Kidney (tissue), 14 donors: ENCODE results near the gene RAPGEF1. TPM values are rescaled to one million over a fixed set of nuclear protein-coding genes. Genes with fewer than 3 reads are reported as not detected.
"Not testable (repeated sequence)": the region's sequence is repeated elsewhere in the genome, so short reads cannot be mapped to it uniquely, and the experiment has no call there.

Experiments
- DNase-seq, 5 donors: peaks; one replicate each; pipeline ENCODE4 v3.0.0-alpha.2; 2013 to 2020
- FAIRE-seq: peaks from 2 replicates; lab custom pipeline; 2012; peaks lifted over from hg19 to GRCh38; lab: Jason Lieb, UNC
- H3K27ac ChIP-seq, 2 donors: one replicate each; pipeline ENCODE4 v1.7.0; 2013; ENCODE audit warnings: low read depth in 2 of 2, low read length in 2 of 2, inconsistent platforms in 1 of 2
- H3K27me3 ChIP-seq: one replicate; pipeline ENCODE4 v1.7.1; 2013; ENCODE audit warnings: low read length, inconsistent platforms; ENCODE audit not compliant: control insufficient read depth, insufficient read depth
- H3K36me3 ChIP-seq, 3 donors: one replicate each; pipeline versions ENCODE4 v1.7.0 to v1.7.1; 2013; ENCODE audit warnings: low read length in 3 of 3, control low read depth in 1 of 3, inconsistent platforms in 1 of 3; ENCODE audit not compliant: insufficient read depth in 3 of 3, control insufficient read depth in 2 of 3
- H3K4me1 ChIP-seq, 3 donors: one replicate each; pipeline versions ENCODE4 v1.7.0 to v1.7.1; 2013; ENCODE audit warnings: low read length in 3 of 3, inconsistent platforms in 1 of 3, low read depth in 1 of 3; ENCODE audit not compliant: control insufficient read depth in 2 of 3, insufficient read depth in 2 of 3
- H3K4me3 ChIP-seq, 3 donors: one replicate each; pipeline versions ENCODE4 v1.7.0 to v1.8.1; 2013; ENCODE audit warnings: low read length in 3 of 3, control low read depth in 1 of 3, inconsistent platforms in 1 of 3
- H3K9ac ChIP-seq, 3 donors: one replicate each; pipeline versions ENCODE4 v1.7.0 to v1.7.1; 2013; ENCODE audit warnings: low read length in 3 of 3, control low read depth in 1 of 3, inconsistent platforms in 1 of 3
- H3K9me3 ChIP-seq, 3 donors: one replicate each; pipeline versions ENCODE4 v1.7.0 to v1.7.1; 2013; ENCODE audit warnings: low read length in 3 of 3, control low read depth in 1 of 3, inconsistent platforms in 1 of 3; ENCODE audit not compliant: control insufficient read depth in 2 of 3, insufficient read depth in 1 of 3
- intact Hi-C: fragments of 100-400 bp; cut with DNase I; formaldehyde crosslinking; loops from one replicate; pipeline ENCODE4 v1.11.1; 2022
- polyA plus RNA-seq: library from polyadenylated mRNA; stranded (reverse); fragments of 350-450 nt; fragmentation: Illumina TruSeq; extraction: RNeasy Lipid Tissue Mini Kit (QIAGEN cat#74804); gene quantifications from one replicate; pipeline ENCODE4 v1.2.3, GENCODE V29; 2014; ENCODE audit warnings: low read depth, low replicate concordance; ENCODE audit not compliant: insufficient read depth
- total RNA-seq: library from RNA; stranded (reverse); fragmentation: NEBNext Ultra II Directional; extraction: Animal tissue kit (Norgen Biotek cat#: 25700); gene quantifications from one replicate; pipeline ENCODE4 v1.2.1, GENCODE V29; 2021
- TF ChIP-seq, protein P1 (sequence below): IDR thresholded peaks from 3 replicates; pipeline ENCODE4 v1.5.1; 2012; ENCODE audit warnings: mild to moderate bottlenecking, moderate library complexity, borderline replicate concordance; ENCODE audit not compliant: insufficient read depth; ENCODE audit errors: extremely low read depth
- donor health status: control.
- donor health status: control.
- donor health status: control.
- donor health status: control.
- donor health status: control.
- donor health status: DM: yes; HTN: yes; CAD: no.
- donor health status: Normal renal cell carcinoma (clear cell type).

The RAPGEF1 gene
- total and polyA plus RNA-seq, 2 donors from 2014 or later, result 15.5 to 79.7 TPM

DNA sequence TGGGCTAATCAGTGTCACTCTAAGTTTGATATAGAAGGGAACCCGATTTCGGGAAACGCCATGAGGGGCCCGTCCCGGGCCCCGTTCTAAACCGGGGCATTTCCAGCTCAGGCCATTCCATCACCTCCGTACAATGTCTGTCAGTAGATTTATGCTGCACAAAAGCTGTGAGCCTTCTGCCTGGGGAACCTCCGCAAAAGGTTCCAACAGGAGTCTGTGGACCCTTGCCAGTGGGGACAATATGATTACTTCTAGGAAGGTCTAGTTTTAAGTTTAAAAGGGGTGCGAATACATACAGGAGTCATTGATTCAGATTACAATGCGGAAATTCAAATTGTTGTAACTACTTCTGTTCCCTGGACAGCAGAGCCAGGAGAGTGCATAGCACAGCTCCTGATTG, 57.6 kb downstream of the RAPGEF1 start:
- TF ChIP-seq, protein P1, sequence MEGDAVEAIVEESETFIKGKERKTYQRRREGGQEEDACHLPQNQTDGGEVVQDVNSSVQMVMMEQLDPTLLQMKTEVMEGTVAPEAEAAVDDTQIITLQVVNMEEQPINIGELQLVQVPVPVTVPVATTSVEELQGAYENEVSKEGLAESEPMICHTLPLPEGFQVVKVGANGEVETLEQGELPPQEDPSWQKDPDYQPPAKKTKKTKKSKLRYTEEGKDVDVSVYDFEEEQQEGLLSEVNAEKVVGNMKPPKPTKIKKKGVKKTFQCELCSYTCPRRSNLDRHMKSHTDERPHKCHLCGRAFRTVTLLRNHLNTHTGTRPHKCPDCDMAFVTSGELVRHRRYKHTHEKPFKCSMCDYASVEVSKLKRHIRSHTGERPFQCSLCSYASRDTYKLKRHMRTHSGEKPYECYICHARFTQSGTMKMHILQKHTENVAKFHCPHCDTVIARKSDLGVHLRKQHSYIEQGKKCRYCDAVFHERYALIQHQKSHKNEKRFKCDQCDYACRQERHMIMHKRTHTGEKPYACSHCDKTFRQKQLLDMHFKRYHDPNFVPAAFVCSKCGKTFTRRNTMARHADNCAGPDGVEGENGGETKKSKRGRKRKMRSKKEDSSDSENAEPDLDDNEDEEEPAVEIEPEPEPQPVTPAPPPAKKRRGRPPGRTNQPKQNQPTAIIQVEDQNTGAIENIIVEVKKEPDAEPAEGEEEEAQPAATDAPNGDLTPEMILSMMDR, result no peak
- intact Hi-C loops, result no loop called here
- no peaks in the 10 kb centered on the region for H3K27me3 ChIP-seq
- no peaks in the 10 kb centered on the region for H3K36me3 ChIP-seq
- H3K9me3 ChIP-seq, result no peaks in the 10 kb centered on the region
- no peak for FAIRE-seq
- no peak overlapping the region for H3K4me3 ChIP-seq
- DNase-seq, result no peak
- H3K4me1 ChIP-seq, result peaks cover 16 to 40% (median 29%) of the 10 kb centered on the region in 3 donors
- H3K9ac ChIP-seq, result no peak overlapping the region
- H3K27ac ChIP-seq, result peak overlapping the region in 1 of 2 donors; percentile 40

DNA sequence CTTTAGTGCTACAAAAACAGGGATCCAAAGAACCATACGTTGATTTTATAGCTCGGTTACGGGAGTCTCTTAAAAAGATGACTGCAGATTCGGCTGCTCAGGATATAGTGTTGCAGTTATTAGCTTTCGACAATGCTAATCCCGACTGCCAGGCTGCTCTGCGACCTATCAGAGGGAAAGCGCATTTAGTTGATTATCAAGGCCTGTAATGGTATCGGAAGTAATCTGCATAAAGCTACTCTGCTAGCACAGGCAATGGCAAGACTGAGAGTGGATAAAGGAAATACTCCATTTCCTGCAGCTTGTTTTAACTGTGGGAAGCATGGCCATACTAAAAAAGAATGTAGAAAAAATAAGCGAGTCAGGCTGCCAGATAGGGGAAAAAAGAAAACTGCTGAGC, 58.0 kb downstream of the RAPGEF1 start:
- H3K9me3 ChIP-seq, H3K27me3 ChIP-seq, DNase-seq, intact Hi-C loops, H3K4me3 ChIP-seq, FAIRE-seq, H3K9ac ChIP-seq, H3K36me3 ChIP-seq: not testable (repeated sequence)
- Histone ChIP-seq H3K4me1 (peaks cover 16 to 42% (median 32%) of the 10 kb centered on the region in 3 donors), H3K27ac (peak overlapping the region in 1 of 2 donors; percentile 40)

DNA sequence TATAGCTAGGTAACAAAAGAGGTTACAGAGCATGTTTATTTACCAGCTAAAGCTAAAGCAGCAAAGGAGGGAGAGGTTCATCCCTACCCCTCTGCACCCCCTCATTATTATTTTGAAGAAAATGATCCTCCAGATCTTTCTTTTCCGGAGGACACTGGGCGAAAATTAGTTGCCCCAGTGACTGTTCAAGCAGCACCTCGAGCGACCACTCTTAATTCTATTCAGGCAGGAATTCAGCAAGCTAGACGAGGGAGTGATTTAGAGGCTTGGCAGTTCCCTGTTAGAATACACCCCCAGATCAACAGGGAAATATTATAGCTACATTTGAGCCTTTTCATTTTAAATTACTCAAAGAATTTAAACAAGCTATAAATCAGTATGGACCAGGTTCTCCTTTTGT, 58.8 kb downstream of the RAPGEF1 start:
- H3K27ac ChIP-seq, H3K36me3 ChIP-seq, H3K9ac ChIP-seq, H3K27me3 ChIP-seq, intact Hi-C loops, FAIRE-seq, H3K4me3 ChIP-seq, H3K9me3 ChIP-seq: not testable (repeated sequence)
- H3K4me1 ChIP-seq, result peaks cover 16 to 42% (median 34%) of the 10 kb centered on the region in 3 donors
- peak in 3 of 5 donors; percentile 52 to 75 (median 73) for DNase-seq

DNA sequence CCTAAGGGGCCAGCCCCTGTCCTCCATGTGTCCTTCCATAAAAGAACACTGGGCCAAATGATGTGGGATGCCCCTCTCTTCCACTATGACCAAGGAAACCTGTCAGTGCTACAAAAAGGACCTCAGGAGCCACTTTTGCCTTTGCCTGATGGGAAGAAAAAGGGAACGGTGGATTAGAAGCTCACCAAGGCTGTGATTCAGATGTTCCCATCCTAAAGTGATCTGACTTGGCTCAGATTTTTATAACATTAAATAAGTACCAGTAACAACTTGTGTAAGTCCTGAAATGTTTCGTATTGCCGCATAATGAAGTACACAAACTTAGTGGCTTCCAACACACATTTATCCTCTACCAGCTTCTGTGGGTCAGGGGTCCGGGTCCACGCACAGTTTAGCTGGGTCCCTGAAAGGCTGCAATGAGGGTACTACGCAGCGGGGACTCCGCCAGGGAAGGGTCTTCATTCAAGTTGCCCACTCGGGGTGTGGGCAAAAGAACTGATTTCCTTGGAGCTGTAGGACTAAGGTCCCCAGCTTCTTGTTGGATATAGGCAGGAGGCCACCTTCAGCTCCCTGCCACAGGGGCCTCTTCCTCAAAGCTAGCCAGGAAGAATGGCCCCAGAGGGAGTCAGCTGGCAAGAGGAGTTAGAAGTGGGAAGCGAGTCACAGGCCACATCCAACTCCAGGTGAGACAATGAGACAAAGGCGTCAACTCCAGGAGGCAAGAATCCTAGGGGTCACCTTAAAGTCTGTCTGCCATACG, 60.4 kb downstream of the RAPGEF1 start:
- H3K27ac ChIP-seq, result peak overlapping the region; percentile 84 to 95
- DNase-seq (no peak), FAIRE-seq (no peak)
- no peaks in the 10 kb centered on the region for H3K9me3 ChIP-seq
- peak overlapping the region in 1 of 3 donors; percentile 56 for H3K9ac ChIP-seq
- intact Hi-C loops, result no loop called here
- peaks cover 16 to 59% (median 50%) of the 10 kb centered on the region in 3 donors for H3K4me1 ChIP-seq
- TF ChIP-seq, protein P1, result no peak
- H3K36me3 ChIP-seq, result no peaks in the 10 kb centered on the region
- H3K27me3 ChIP-seq, result no peaks in the 10 kb centered on the region
- no peak overlapping the region for H3K4me3 ChIP-seq
